GM18907 (cell line): Measurements from ENCODE around the gene ZNF839.

Experiments
- ATAC-seq: cut with Tn5 transposase; IDR thresholded peaks from one replicate; pipeline ENCODE4 v1.9.1; 2021; ENCODE audit warnings: mild to moderate bottlenecking, moderate library complexity; ENCODE audit not compliant: unreplicated experiment

The ZNF839 gene

DNA sequence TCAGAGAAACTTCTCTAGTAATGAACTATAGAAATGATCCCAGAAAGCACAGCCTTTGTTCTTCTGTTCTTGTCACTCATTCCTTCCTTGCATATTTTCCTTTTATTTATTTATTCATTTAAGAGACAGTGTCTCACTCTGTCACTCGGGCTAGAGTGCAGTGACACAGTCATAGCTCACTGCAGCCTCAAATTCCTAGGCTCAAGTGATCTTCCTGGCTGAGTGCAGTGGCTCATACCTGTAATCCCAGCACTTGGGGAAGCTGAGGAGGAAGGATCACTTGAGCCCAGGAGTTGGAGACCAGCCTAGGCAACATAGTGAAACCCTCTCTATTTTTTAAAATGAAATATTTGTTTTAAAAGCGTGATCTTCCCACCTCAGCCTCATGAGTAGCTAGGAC lies 54.7 kb downstream of the ZNF839 start:
- ATAC-seq = no peak

DNA sequence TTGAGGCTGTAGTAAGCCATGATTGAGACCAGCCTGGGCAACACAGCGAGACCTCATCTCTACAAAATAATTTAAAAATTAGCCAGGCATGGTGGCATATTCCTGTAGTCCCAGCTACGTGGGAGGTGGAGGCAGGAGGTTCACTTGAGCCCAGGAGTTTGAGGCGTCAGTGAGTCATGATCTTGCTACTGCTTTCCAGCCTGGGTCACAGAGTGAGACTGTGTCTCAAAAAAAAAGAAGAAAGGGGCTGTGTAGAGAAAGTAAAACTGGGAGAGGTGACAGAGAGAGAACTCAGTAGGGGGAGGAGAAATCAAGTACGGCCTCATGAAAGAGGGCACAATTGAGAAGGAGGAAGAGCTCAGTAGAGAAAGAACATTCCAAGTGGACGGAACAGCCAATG lies 55.6 kb downstream of the ZNF839 start:
- ATAC-seq = no peak

DNA sequence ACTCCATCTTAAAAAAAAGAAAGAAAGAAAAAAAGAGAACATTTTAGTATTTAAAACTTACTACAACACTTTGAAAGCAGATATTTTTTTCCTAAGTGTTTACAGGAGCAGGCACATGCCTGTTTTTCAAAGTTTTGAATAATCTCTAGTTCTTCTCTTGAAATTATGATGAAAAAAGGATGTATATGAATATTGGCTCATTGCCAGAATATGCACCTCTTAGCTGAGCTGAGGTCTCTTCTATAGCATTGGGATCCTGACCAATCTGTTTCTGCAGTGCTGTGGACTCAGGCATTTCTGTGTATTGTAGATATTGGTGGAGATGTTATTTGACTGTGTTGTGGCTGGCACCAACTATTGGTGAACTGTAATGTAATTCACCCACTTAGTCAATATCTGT lies 58.1 kb downstream of the ZNF839 start:
- ATAC-seq = no peak

DNA sequence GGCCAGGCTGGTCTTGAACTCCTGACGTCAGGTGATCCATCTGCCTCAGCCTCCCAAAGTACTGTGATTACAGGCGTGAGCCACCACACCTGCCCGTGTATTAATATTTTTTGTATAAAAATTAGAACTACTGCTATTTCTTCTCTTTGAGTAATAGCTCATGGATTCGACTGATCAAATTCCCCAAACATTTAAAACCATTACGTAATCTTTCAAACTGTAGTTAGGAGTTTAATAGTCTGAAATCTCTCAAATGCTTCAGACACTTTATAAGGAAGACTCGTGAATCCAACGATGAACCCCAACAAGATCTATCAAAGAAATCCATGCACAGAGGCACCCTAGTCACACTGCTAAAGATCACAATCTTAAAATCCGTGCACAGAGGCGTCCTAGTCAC lies 59.3 kb downstream of the ZNF839 start:
- no peak for ATAC-seq

DNA sequence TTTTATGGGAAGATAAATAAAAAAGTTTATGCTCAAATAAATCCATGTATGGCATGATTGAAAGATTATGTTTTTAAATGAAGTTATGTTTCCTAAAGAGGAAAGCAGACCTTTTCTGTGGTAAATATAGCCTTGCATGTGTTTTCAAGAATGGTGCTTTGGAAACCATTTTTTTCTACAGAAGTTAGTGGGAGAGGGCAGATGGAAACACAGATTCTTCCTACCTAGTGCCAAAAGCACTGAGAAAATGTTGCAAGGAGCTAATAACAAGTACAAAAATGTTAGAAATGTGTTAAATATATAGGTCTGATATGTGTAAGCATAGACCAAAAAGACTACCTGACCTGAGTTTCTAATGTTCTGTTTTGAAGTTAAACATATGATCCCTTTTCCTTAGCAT lies 67.5 kb downstream of the ZNF839 start:
- ATAC-seq = no peak

DNA sequence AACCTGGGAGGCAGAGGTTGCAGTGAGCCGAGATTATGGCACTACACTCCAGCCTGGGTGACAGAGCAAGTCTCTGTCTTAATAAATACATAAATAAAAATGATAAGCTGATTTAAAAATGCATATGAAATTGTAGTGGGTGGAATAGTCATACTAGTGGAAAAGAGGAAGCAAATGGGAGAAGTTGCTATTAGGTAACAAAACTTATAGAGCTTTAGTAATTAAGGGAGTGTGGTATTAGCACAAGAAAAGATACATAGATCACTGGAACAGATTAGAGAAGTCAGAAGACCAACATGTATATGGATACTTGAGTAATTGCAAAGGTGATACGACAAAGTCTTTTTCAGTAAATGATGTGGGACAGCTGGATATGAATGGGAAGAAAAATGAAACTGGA lies 69.7 kb downstream of the ZNF839 start:
- no peak for ATAC-seq

DNA sequence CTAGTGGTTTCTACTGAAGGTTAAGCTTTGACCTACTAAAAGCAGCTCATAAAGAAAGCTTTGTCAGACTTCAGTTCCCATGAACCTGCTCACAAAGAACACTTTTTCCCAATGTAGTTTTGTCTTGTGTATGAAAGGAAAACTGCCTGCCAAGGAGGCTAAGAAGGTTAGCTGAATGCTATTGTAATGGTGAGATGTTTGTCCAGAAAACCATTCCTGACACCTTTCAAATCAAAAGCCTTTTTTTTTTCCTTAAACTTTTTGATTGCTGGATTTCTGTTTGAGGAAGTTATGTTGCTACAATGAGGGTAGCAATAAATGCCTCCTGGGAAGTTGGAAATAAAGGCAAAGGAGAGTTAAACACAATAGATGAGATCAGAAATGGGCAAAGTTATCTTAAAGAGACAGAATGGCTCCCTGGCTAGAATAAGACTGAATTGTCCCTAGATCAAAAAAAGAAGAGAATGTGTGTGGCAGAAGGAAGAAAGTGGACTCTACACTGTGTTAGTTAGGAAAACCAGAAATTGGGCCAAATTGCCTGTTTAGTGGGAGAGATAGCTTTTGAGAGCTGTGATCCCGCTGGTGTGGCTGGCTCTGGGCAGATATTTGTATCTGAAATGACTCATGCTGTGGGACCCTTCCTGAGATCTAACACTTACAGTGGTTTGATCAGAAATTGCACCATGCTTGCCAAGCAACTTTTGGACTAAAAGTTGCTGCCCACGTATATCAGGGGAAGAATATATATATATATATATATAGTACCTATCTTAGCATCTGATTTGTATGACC lies 70.7 kb downstream of the ZNF839 start:
- no peak for ATAC-seq
